SH-SY5Y (cell line): ENCODE data around the gene ADCY2.

ENCODE experiments used
- GATA2 ChIP-seq: IDR thresholded peaks from 2 replicates; pipeline ENCODE4 v1.6.1; 2011; ENCODE audit warnings: mild to moderate bottlenecking, low read depth, low read length
- GATA3 ChIP-seq: IDR thresholded peaks from 2 replicates; pipeline ENCODE4 v1.6.1; 2011; ENCODE audit warnings: low read depth, mild to moderate bottlenecking, low read length, moderate library complexity

DNA sequence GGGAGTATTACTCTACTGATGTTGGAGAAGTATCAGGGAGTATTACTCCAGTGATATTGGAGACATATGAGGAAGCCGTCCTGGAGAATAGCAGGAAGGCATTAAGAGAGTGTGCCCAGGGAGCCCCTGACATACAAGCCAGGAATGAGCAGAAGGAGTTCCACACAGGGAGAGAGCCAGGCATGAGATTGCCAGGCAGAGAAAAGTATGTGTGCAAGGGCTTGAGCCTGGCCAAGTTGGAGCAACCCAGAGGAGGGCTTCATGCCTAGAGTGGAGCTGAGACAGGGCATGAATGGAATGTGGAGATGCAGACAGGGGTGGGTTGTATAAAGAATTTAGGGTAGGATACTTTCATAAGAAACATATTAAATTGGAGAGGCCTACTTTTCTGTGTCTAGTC is 213.8 kb downstream of the ADCY2 start:
- no peak for TF ChIP-seq GATA2
- no peak for TF ChIP-seq GATA3
